Vagina (tissue), 2 donors: ENCODE data around the gene CRTC1. TPM values are rescaled to one million over a fixed set of nuclear protein-coding genes. Genes with fewer than 3 reads are reported as not detected.

ENCODE experiments used
- DNase-seq, 2 donors: peaks; one replicate each; pipeline ENCODE4 v3.0.0-alpha.2; 2017; ENCODE audit errors: extremely low spot score in 2 of 2
- H3K27ac ChIP-seq: fragments of 200-600 bp; sonication (generic); one replicate; pipeline ENCODE4 v1.5.1; 2019
- H3K27me3 ChIP-seq: fragments of 200-600 bp; sonication (generic); one replicate; pipeline ENCODE4 v1.5.1; 2019
- H3K36me3 ChIP-seq, 2 donors: fragments of 200-600 bp; sonication (generic); one replicate each; pipeline ENCODE4 v1.5.1; 2017 to 2019
- H3K4me1 ChIP-seq: fragments of 200-600 bp; sonication (generic); one replicate; pipeline ENCODE4 v1.5.1; 2019
- H3K4me3 ChIP-seq, 2 donors: fragments of 200-600 bp; sonication (generic); 1 replicate in 1 of 2; 2 replicates in 1 of 2; pipeline ENCODE4 v1.5.1; 2016 to 2019
- H3K9me3 ChIP-seq: fragments of 200-600 bp; sonication (generic); one replicate; pipeline ENCODE4 v1.5.1; 2019
- CTCF ChIP-seq, 3 experiments: fragments of 450-650 bp in 2 of 3; fragments of 200-600 bp in 1 of 3; sonication (generic) in 1 of 3; IDR thresholded peaks; one replicate each; pipeline ENCODE4 v1.5.1; 2017 to 2019; ENCODE audit warnings: antibody characterized with exemption in 3 of 3, mild to moderate bottlenecking in 2 of 3, moderate library complexity in 2 of 3
- POLR2A ChIP-seq, 2 donors: fragments of 450-650 bp; IDR thresholded peaks; one replicate each; pipeline ENCODE4 v1.6.1; 2017; ENCODE audit warnings: antibody characterized with exemption in 2 of 2, mild to moderate bottlenecking in 2 of 2, moderate library complexity in 2 of 2
- POLR2AphosphoS5 ChIP-seq, 2 donors: sonication (generic); formaldehyde crosslinking; IDR thresholded peaks; one replicate each; pipeline ENCODE4 v1.9.0; 2017; ENCODE audit warnings: antibody characterized with exemption in 2 of 2, mild to moderate bottlenecking in 2 of 2, low read depth in 1 of 2; ENCODE audit not compliant: insufficient read depth in 1 of 2
- intact Hi-C: fragments of 100-400 bp; cut with DNase I; formaldehyde crosslinking; loops from one replicate; pipeline ENCODE4 v1.15.1; 2023
- total RNA-seq: library from RNA; depleted of rRNA; stranded (reverse); fragments of >200 nt; gene quantifications from one replicate; pipeline ENCODE4 v1.2.3, GENCODE V29; 2016

Gene CRTC1
- total RNA-seq, 1 donor from 2014 or later = 7.4 TPM

DNA sequence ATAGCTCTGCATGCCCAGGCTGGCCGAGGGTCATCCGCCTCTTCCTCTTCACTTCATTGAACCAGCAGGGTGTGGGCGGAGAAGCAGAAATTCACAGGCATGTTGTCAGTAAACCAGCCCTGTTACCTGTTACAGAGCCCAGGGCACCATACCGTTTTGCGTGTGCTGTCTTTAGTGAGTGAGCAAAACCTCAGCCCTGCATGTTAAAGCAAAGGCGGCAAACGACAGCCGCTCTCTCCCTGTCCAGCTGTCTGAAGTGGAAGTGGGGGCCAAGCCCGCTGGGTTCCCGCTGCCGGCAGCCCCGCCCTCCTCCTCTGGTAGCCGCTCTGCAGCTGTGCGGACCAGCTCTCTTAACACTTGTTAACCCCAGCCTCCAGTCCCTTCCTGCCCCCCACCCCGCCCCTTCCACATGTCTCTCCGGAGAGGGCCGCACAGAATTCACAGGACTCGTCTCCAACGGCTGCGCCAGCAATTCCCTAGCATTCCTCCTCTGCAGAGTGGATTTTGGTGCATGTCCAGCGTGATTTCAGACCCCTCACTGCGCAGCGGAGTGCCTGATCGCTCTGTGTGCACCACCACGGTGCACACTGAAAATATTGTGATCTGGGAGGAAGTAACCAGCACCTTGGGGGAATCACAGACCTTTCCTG lies 34.0 kb upstream of the CRTC1 start:
- H3K4me1 ChIP-seq = peaks cover 44% of the 10 kb centered on the region
- peak overlapping the region; percentile 86 for H3K27ac ChIP-seq
- no peaks in the 10 kb centered on the region for H3K27me3 ChIP-seq
- DNase-seq = no peak
- TF ChIP-seq POLR2A (IDR thresholded peaks at IDR 0.05) (no peak), POLR2AphosphoS5 (IDR thresholded peaks at IDR 0.05; ENCODE audit: insufficient read depth in 1 of 2, low read depth in 1 of 2) (no peak), CTCF (IDR thresholded peaks at IDR 0.05) (no peak)
- H3K36me3 ChIP-seq = no peaks in the 10 kb centered on the region
- intact Hi-C loops = no loop called here
- H3K4me3 ChIP-seq = peak overlapping the region; percentile 17 to 37
- H3K9me3 ChIP-seq = no peaks in the 10 kb centered on the region

- H3K27ac ChIP-seq = peak overlapping the region; percentile 86
- intact Hi-C loops = no loop called here
- TF ChIP-seq CTCF (IDR thresholded peaks at IDR 0.05) = no peak
- TF ChIP-seq POLR2AphosphoS5 (IDR thresholded peaks at IDR 0.05; ENCODE audit: insufficient read depth in 1 of 2, low read depth in 1 of 2) = no peak
- TF ChIP-seq POLR2A (IDR thresholded peaks at IDR 0.05) = no peak
- DNase-seq = no peak
- H3K4me1 ChIP-seq = peaks cover 39% of the 10 kb centered on the region
- H3K27me3 ChIP-seq = no peaks in the 10 kb centered on the region
- H3K9me3 ChIP-seq = no peaks in the 10 kb centered on the region
- H3K4me3 ChIP-seq = peak overlapping the region; percentile 17 to 37
- H3K36me3 ChIP-seq = no peaks in the 10 kb centered on the region
Measured at GRCh38 chr19:18650021-18650390, 33.5 kb upstream of the CRTC1 start.

DNA sequence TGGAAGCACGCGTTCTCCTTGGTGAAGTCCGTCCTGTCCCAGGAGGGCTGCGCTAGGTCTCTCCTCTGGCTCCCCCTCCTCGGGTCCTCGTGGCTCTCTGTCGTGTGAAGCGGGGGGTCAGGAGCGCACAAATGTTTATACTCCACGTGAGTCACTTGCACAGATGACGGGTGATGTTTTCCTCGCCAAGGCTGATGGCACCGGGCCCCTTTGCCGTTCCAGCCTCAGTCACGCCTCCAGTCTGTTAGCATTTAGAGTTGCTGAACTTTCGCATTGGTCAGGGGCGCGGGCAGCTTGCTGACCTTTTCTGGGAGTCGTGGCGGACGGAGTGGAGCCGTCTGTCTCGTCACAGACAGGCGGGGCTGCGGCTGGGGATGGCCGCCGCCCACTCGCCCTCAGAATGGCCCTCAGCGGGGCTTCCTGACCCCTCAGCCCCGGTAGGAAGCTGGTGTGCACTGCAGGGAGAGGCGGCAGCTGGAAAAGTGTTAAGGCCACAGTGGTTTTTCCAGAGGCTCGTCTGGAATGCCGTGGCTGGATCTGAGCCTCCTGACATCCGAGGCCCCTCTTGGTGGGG lies 32.9 kb upstream of the CRTC1 start:
- H3K9me3 ChIP-seq = no peaks in the 10 kb centered on the region
- H3K27ac ChIP-seq = peak overlapping the region; percentile 86
- peaks cover 36% of the 10 kb centered on the region for H3K4me1 ChIP-seq
- no peaks in the 10 kb centered on the region for H3K36me3 ChIP-seq
- H3K27me3 ChIP-seq = no peaks in the 10 kb centered on the region
- peak overlapping the region; percentile 17 to 37 for H3K4me3 ChIP-seq
- TF ChIP-seq POLR2AphosphoS5 (IDR thresholded peaks at IDR 0.05; ENCODE audit: insufficient read depth in 1 of 2, low read depth in 1 of 2) = peak; percentile 47 to 86
- no peak for TF ChIP-seq POLR2A (IDR thresholded peaks at IDR 0.05)
- DNase-seq = no peak
- intact Hi-C loops = no loop called here

GRCh38 chr19:18651300-18651699 lies 32.2 kb upstream of the CRTC1 start:
- TF ChIP-seq POLR2A (IDR thresholded peaks at IDR 0.05) (no peak), POLR2AphosphoS5 (IDR thresholded peaks at IDR 0.05; ENCODE audit: insufficient read depth in 1 of 2, low read depth in 1 of 2) (no peak), CTCF (IDR thresholded peaks at IDR 0.05) (no peak)
- H3K4me1 ChIP-seq = peaks cover 36% of the 10 kb centered on the region
- no peaks in the 10 kb centered on the region for H3K27me3 ChIP-seq
- H3K27ac ChIP-seq = peak overlapping the region; percentile 86
- intact Hi-C loops = no loop called here
- DNase-seq = no peak
- no peak overlapping the region for H3K4me3 ChIP-seq
- H3K36me3 ChIP-seq = no peaks in the 10 kb centered on the region
- H3K9me3 ChIP-seq = no peaks in the 10 kb centered on the region

DNA sequence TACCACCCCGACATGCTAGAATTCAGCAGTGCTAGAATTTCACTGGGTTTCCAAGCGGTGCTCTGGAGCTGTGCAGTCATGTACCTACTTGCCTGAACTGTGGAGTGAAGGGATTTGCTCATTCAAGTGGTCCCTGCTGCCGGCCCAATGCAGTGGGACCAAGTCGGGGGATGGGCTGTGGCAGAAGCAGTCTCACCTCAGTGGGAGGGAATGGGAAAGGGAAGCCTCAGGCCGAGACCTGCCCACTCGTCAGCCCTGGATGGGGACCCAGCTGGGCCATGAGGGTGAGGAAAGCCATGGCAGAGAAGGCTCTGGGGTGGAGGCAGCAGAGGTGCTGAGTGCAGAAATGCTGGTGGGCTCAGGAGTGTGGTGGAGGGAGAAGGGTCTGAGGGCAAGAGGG lies 31.7 kb upstream of the CRTC1 start:
- Histone ChIP-seq H3K4me3 (no peak overlapping the region), H3K36me3 (no peaks in the 10 kb centered on the region), H3K9me3 (no peaks in the 10 kb centered on the region), H3K27ac (peak overlapping the region; percentile 86), H3K27me3 (no peaks in the 10 kb centered on the region), H3K4me1 (peaks cover 36% of the 10 kb centered on the region)
- intact Hi-C loops = no loop called here
- no peak for DNase-seq
- TF ChIP-seq POLR2AphosphoS5 (IDR thresholded peaks at IDR 0.05; ENCODE audit: insufficient read depth in 1 of 2, low read depth in 1 of 2) = no peak

DNA sequence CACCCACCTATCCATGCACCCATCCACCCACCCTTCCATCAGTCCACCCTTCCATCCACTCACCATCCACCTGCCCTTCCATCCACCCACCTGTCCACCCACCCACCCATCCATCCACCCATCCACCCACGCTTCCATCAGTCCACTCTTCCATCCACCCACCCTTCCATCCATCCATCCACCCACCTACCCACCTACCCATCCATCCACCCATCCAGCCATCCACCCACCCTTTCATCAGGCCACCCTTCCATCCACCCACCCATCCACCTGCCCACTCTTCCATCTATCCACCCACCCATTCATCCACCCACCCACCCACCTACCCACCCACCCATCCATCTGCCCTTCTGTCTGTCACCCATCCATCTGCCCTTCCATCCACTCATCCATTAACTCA lies 29.6 kb upstream of the CRTC1 start:
- H3K4me3 ChIP-seq = no peak overlapping the region
- TF ChIP-seq CTCF (IDR thresholded peaks at IDR 0.05) = no peak
- no peak for TF ChIP-seq POLR2AphosphoS5 (IDR thresholded peaks at IDR 0.05; ENCODE audit: insufficient read depth in 1 of 2, low read depth in 1 of 2)
- no peak for TF ChIP-seq POLR2A (IDR thresholded peaks at IDR 0.05)
- H3K4me1 ChIP-seq = peaks cover 46% of the 10 kb centered on the region
- no peaks in the 10 kb centered on the region for H3K27me3 ChIP-seq
- intact Hi-C loops = no loop called here
- H3K36me3 ChIP-seq = no peaks in the 10 kb centered on the region
- no peak for DNase-seq
- no peak overlapping the region for H3K27ac ChIP-seq
- no peaks in the 10 kb centered on the region for H3K9me3 ChIP-seq
